ENCODE data around the gene GRPEL1. TPM values are rescaled to one million over a fixed set of nuclear protein-coding genes. Genes with fewer than 3 reads are reported as not detected.
A peak's percentile ranks its signal among the peaks of the same experiment; 100 is the strongest.

Gene GRPEL1
- polyA plus RNA-seq, 3 donors = 34.8 to 43.4 (median 36.5) TPM

GRCh38 chr4:7073526-7074390 is 5.9 kb upstream of the GRPEL1 start:
- DNase-seq (ENCODE audit: extremely low read depth in 1 of 11, low read depth in 9 of 11, low spot score in 4 of 11) = peak in 2 of 11 donors; percentile 47 to 62

- no peak for DNase-seq (ENCODE audit: extremely low read depth in 1 of 11, low read depth in 9 of 11, low spot score in 4 of 11)
Measured at GRCh38 chr4:7073059-7073458, 5.2 kb upstream of the GRPEL1 start.

- DNase-seq (ENCODE audit: extremely low read depth in 1 of 11, low read depth in 9 of 11, low spot score in 4 of 11) = peak in 8 of 11 donors; percentile 60 to 71 (median 68)
Measured at GRCh38 chr4:7070729-7071511, 3.1 kb upstream of the GRPEL1 start.

GRCh38 chr4:7068883-7069282 is 1.0 kb upstream of the GRPEL1 start:
- DNase-seq (ENCODE audit: extremely low read depth in 1 of 11, low read depth in 9 of 11, low spot score in 4 of 11) = no peak

GRCh38 chr4:7068279-7068842 is 497 bp upstream of the GRPEL1 start:
- peak in 1 of 11 donors; percentile 48 for DNase-seq (ENCODE audit: extremely low read depth in 1 of 11, low read depth in 9 of 11, low spot score in 4 of 11)

- DNase-seq (ENCODE audit: extremely low read depth in 1 of 11, low read depth in 9 of 11, low spot score in 4 of 11) = no peak
Measured at GRCh38 chr4:7067126-7067451, 775 bp downstream of the GRPEL1 start.

GRCh38 chr4:7066493-7066892 is 1.4 kb downstream of the GRPEL1 start:
- no peak for DNase-seq (ENCODE audit: extremely low read depth in 1 of 11, low read depth in 9 of 11, low spot score in 4 of 11)

- DNase-seq (ENCODE audit: extremely low read depth in 1 of 11, low read depth in 9 of 11, low spot score in 4 of 11) = no peak
Measured at GRCh38 chr4:7066006-7066405, 1.9 kb downstream of the GRPEL1 start.

GRCh38 chr4:7063362-7063761 is 4.5 kb downstream of the GRPEL1 start:
- DNase-seq (ENCODE audit: extremely low read depth in 1 of 11, low read depth in 9 of 11, low spot score in 4 of 11) = no peak

- no peak for DNase-seq (ENCODE audit: extremely low read depth in 1 of 11, low read depth in 9 of 11, low spot score in 4 of 11)
Measured at GRCh38 chr4:7062816-7063215, 5.0 kb downstream of the GRPEL1 start.

GRCh38 chr4:7061815-7062214 is 6.0 kb downstream of the GRPEL1 start:
- DNase-seq (ENCODE audit: extremely low read depth in 1 of 11, low read depth in 9 of 11, low spot score in 4 of 11) = no peak

- no peak for DNase-seq (ENCODE audit: extremely low read depth in 1 of 11, low read depth in 9 of 11, low spot score in 4 of 11)
Measured at GRCh38 chr4:7060346-7061150, 7.3 kb downstream of the GRPEL1 start.

GRCh38 chr4:7059662-7060061 is 8.2 kb downstream of the GRPEL1 start:
- DNase-seq (ENCODE audit: extremely low read depth in 1 of 11, low read depth in 9 of 11, low spot score in 4 of 11) = no peak

- no peak for DNase-seq (ENCODE audit: extremely low read depth in 1 of 11, low read depth in 9 of 11, low spot score in 4 of 11)
Measured at GRCh38 chr4:7058792-7059191, 9.1 kb downstream of the GRPEL1 start.

GRCh38 chr4:7055990-7056325 is 11.9 kb downstream of the GRPEL1 start:
- DNase-seq (ENCODE audit: extremely low read depth in 1 of 11, low read depth in 9 of 11, low spot score in 4 of 11) = no peak

- DNase-seq (ENCODE audit: extremely low read depth in 1 of 11, low read depth in 9 of 11, low spot score in 4 of 11) = no peak
Measured at GRCh38 chr4:7055111-7055989, 12.5 kb downstream of the GRPEL1 start.

GRCh38 chr4:7054106-7054880 is 13.6 kb downstream of the GRPEL1 start:
- no peak for DNase-seq (ENCODE audit: extremely low read depth in 1 of 11, low read depth in 9 of 11, low spot score in 4 of 11)

All from renal cortex interstitium (tissue), 11 donors.